Skeletal muscle cell (primary cell): ENCODE data around the gene ERCC1.

Experiments
- DNase-seq: peaks from one replicate; pipeline ENCODE4 v3.0.0-alpha.2; 2010; ENCODE audit warnings: low read depth
- H3K4me3 ChIP-seq: 2 replicates; pipeline ENCODE4 v1.5.1; 2011; ENCODE audit warnings: low read depth, mild to moderate bottlenecking, control low read depth, low read length, moderate library complexity

ERCC1 gene

DNA sequence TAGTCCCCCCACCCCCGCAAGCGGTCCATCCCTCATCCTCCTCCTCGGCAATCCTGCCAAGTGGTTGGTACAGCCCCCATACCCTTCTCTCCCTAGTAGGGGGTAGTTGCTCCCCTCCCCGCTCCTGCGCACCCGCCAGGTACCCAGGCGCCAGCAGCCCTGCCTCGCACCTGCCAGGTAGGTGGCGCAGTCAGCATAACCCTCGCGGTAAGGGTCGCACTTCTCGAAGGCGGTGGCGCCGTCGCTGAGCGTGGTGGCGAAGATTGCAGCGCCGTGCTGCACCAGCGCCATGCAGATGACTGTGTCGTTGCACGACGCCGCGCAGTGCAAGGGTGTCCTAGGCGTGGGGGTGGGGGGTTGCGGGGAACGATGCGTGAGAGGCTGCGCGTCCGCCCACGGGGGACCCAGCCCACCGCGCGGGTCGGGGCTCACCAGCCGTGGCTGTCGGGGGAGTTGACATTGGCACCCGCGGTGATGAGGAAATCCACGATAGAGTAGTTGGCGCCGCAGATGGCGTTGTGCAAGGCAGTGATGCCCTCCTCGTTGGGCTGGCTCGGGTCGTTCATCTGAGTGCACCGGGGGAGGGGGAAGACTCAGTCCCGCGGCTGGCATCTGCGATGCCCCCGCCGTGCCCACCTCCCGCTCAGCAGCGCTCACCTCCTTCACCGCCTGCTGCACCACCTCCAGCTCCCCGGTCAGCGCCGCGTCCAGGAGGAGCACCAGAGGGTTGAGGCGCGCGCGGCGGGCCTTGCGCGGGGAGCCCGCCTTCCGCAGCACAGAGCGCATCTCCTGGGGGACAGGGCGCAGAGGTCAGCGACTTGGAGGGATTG is 38.1 kb downstream of the ERCC1 start:
- no peak for DNase-seq

DNA sequence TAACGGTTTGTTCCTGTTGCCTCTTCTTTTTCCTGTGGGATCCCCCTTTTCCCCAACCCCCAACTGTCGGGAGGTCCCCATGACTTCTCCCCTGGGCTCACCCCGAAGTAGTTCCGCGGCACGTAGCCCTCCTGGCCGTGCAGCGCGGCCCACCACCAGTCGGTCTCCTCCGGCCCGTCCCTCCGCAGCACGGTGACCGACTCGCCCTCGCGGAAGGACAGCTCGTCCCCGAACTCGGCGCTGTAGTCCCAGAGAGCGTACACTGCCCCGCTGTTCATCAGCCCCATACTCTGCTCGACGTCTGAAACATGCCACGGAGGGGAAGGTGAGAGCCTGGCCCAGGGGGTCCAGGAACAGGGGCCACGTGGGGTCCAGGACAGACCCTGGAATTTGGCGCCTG is 41.3 kb downstream of the ERCC1 start:
- no peak overlapping the region for H3K4me3 ChIP-seq
- no peak for DNase-seq

More for the DNA sequence above, 38.1 kb downstream of the ERCC1 start:
- H3K4me3 ChIP-seq: no peak overlapping the region

DNA sequence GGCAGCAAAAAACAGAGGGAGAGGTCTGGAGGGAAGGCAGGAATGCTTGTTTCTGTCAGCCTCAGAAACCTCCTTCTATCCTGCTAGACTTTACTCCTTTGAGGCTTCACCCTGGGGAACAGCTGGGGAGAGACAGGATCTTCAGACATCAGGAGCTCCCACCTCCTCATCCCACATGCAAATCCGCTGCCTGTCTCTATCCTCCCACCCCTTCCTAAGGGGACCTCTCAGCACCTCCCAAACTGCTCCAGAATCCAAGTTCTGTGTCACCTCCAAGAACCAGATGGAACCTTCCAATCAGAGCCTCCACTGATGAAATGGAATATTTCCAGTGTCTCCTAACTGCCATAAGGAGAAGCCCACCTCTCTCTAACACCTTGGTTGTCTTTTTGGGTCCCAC is 43.6 kb downstream of the ERCC1 start:
- DNase-seq: no peak
- H3K4me3 ChIP-seq: no peak overlapping the region

DNA sequence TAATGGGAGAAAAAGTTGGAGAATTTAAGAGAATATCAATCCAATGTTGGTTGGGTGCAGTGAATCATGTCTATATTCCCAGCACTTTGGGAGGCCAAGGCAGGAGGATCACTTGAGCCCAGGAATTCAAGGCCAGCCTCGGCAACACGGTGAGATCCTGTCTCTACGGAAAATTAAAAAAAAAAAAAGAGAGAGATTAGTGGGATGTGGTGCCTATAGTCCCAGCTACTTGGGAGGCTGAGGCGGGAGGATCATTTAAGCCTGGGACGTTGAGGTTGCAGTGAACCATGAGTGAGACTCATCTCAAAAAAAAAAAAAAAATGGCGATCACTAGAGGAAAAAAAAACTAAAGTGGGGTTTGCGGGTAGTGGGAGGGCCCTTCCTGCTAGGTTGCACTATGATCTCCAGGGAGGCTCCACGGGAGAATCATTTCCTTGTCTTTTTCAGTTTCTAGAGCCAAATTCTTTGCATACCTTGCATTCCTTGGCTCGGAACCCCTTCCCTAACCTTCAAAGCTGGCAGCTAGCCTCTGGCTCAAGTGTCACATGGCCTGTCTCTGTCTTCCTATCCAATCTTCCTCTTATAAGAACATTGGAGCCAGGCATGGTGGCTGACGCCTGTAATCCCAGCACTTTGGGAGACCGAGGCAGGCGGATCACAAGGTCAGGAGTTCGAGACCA is 47.5 kb downstream of the ERCC1 start:
- DNase-seq: peak; percentile 75
- H3K4me3 ChIP-seq: no peak overlapping the region

DNA sequence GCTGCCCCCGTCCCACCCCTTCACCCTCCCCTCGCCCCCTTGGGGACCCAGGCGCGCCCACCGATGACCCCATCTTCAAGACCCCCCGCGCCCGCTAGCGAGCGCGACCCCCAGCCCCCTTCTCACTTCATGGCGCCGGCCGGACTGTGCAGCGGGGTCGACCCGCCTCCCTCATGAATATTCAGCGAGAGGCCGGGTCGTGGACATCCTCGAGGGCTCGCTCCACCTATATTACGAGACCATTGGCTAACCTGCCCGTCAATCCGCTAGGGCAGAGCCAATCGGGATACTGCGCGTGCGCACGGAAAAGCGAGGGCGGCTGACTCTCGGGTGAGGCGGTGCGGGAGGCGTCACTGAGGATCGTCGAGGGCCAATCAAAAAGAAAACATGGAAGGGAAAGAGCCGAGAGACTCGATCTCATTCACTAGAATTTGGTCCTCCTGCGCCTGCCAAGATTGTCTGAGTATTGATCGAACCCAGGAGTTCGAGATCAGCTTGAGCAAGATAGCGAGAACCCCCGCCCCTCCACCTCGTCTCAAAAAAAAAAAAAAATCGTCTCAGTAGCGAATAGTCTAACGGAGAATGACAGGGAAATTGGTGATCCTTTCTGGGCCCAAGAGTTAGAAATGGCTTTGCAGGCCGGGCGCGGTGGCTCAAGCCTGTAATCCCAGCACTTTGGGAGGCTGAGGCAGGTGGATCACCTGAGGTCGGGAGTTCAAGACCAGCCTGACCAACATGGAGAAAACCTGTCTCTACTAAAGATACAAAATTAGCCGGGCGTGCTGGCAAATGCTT is 53.1 kb downstream of the ERCC1 start, which contains the start of gene ERCC2:
ERCC2 (minus strand) TSS at position 164 of the 795 bp plus-strand sequence; CDS start at position 131, 33 bp downstream.
- H3K4me3 ChIP-seq: peak within 1 kb of the TSS; percentile 77

DNA sequence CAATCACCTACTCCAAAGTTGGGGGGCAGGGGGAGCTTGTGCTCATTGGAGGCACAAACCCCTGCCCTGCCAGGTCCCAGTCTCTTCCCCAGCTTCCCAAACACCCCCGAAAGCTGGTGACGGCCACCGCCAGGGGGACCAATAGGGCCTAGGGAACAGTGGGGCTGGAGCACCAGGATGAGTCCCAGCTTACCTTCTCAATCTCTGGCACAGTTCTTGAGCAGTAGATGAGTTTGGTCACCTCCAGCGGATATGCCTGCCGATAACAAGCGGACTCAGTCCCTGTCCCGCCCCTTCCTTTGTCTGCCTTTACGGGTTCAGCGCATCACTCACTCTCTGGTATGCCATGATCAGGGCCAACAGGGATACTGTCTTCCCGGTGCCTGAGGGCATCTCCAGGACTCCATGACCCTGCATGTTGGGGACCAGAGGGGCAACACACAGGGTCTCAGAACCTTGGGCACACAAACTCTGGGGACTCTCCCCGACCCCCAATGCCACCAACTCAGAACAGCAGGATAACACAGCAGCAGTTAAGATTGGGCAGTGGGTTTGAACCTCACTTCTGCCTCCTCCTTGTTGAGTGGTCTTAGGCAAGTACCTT is 54.9 kb downstream of the ERCC1 start:
- no peak for DNase-seq
- no peak overlapping the region for H3K4me3 ChIP-seq

More for the DNA sequence above, 53.1 kb downstream of the ERCC1 start, which contains the start of gene ERCC2:
- peak; percentile 95 for DNase-seq

DNA sequence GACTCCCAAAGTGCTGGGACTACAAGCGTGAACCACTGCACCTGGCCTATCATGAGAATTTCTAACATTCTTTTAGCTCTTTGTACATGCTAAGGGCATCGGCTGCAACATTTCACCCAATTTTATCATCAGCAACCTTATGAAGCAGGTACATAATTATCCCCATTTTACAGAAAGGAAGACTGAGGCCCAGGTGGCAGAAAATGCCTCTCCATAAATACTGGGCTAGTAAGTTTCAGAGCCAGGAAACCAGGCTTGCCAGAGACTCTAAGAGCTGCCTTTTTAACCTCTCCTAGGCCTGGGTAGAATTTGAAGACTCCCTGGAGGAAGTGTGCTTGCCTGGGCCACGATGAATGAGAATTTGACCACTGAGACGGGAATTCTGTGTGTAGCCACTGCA is 55.6 kb downstream of the ERCC1 start:
- no peak overlapping the region for H3K4me3 ChIP-seq
- DNase-seq: no peak

DNA sequence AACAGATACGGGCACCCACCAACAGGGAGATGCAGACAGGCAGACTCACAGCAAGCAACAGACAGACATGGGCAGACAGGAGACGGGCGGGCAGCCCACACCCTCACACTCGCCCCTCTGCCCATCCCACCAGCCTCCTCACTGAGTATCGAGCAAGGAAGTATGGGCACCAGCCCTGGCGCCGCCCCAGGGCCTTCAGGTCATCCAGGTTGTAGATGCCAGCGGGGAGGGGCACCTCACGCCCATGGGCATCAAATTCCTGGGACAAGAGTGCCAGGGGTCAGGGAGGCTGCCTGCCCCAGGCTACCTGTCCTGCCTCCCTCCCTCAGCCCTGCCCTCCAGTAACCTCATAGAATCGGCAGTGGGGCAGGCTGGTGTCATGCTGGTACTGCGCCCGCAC is 59.0 kb downstream of the ERCC1 start:
- no peak overlapping the region for H3K4me3 ChIP-seq
- DNase-seq: no peak

DNA sequence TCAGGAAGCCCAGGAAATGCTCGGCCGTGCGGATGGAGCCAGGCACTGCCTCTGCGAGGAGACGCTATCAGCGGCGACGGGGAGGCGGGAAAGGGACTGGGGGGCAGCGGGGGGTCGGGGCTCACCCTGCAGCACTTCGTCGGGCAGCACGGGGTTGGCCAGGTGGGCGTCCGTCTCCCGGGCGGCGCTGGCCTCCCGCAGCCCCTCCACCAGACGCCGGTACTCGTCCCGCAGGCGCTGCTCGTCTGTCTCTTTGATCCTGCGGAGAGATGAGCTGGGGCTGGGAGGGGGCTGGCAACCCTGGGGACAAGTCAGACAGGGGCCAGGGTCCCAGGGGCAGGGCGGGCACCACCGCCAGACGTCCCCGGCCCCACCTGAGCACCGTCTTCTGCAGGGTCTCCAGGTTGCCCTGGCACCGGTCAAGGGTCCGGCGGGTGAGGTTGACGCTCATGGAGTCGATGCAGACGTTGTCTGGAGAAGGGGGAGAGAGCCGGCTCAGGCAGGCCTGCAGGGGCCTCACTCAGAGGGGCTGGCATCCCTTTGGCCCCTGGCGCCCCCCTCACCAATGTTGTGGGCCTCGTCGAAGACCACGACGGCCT is 59.8 kb downstream of the ERCC1 start:
- no peak for DNase-seq

DNA sequence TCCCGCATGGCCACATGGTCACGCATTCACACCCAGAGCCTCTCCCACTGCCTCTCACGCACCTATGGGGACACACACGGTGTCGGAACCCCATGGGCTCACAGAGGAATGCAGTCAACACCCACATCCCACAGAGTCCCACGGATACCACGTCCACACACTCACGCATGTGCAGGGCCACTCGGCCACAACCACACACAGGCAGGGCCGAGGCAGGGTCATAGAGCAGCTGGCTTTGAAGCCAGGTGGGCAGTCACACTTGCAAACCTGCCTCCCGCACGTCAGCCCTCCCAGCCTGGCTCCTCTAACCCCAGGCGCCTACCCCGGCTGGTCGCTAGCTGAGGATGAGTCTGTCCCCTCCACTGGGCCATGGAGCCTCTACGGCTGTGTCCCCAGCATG is 61.4 kb downstream of the ERCC1 start:
- no peak overlapping the region for H3K4me3 ChIP-seq
- DNase-seq: no peak

More for the DNA sequence above, 59.8 kb downstream of the ERCC1 start:
- H3K4me3 ChIP-seq: no peak overlapping the region

DNA sequence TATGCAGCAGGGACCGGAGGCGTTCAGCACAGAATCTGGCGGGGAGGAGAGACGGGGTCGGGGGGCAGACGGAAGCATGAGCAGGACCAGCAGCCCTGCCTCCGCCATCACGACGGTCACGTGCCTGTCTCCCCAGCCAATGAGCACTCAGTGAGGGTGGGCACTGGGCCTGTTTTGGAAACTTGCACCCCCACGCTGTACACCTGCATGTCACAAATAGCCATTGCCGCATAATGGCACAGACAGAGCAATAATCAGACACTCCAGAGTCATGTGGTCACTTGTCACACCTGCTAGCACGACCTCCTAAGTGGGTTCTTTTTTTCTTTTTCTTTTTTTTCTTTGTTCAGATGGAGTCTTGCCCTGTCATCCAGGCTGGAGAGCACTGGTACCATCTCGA is 62.1 kb downstream of the ERCC1 start:
- DNase-seq: no peak
- H3K4me3 ChIP-seq: no peak overlapping the region

DNA sequence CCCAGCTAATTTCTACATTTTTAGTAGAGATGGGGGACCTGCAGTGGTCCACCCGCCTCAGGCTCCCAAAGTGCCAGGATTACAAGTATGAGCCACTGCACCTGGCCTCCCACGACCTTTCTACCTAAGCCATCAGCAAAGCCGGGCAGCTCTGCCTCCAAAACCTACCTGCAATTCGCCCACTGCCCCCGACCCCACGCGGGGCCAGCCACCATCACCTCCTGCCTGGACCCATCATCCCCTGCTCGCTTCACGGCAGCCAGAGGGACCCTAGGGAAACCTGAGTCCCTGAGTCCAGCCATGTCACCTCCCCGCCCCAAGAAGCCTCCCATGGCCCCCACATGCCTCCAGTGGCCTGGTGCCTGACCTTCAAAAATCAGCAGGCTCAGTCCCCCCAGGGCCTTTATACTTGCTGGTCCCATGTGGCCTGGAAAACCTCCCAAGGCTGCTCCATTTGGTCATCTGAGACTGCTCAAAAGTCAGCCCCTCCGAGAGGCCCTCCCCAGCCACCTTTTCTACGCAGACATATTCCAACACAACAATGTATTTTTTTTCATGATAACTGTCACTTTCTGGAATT is 65.4 kb downstream of the ERCC1 start:
- no peak overlapping the region for H3K4me3 ChIP-seq
- DNase-seq: no peak

DNA sequence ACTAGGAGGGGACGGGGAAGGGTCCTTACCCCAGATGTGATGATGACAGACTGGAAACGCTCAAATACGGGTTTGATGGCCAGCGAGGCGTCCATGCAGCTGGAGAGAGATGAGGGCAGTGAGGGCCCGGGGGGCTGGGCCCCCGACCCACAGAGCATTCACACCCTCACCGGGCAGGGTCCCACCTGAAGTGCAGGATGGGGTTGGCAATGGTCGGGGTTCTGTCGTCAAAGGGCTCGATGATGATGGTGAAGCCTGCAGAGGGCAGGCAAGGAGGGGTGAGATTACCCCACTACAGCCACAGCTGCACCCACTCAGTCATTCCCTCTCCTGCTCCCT is 66.3 kb downstream of the ERCC1 start:
- DNase-seq: no peak
- no peak overlapping the region for H3K4me3 ChIP-seq
